Left ventricle myocardium inferior (tissue), 1 donor: Measurements from ENCODE around the gene LTBP1. TPM values are rescaled to one million over a fixed set of nuclear protein-coding genes. Genes with fewer than 3 reads are reported as not detected.

Source experiments
- DNase-seq: peaks from one replicate; pipeline ENCODE4 v3.0.0-alpha.2; 2020
- H3K27ac ChIP-seq: fragments of 200-600 bp; replicated peaks from 2 replicates; pipeline ENCODE4 v1.8.0; 2021
- H3K27me3 ChIP-seq: fragments of 200-600 bp; 2 replicates; pipeline ENCODE4 v1.8.0; 2021; ENCODE audit warnings: low read depth
- H3K36me3 ChIP-seq: fragments of 200-600 bp; 2 replicates; pipeline ENCODE4 v1.8.0; 2021
- H3K4me1 ChIP-seq: fragments of 200-600 bp; 2 replicates; pipeline ENCODE4 v1.8.0; 2021
- H3K4me3 ChIP-seq: fragments of 200-600 bp; 2 replicates; pipeline ENCODE4 v1.8.0; 2021; ENCODE audit warnings: mild to moderate bottlenecking, moderate library complexity
- H3K9me3 ChIP-seq: fragments of 200-600 bp; replicated peaks from 2 replicates; pipeline ENCODE4 v1.8.0; 2021
- CTCF ChIP-seq: fragments of 200-600 bp; IDR thresholded peaks from 2 replicates; pipeline ENCODE4 v1.8.0; 2021; ENCODE audit warnings: antibody characterized with exemption, mild to moderate bottlenecking, borderline replicate concordance
- intact Hi-C: fragments of 100-400 bp; cut with micrococcal nuclease; formaldehyde crosslinking; loops from one replicate; pipeline ENCODE4 v1.11.0; 2022
- total RNA-seq: library from RNA; stranded (reverse); fragmentation: NEBNext Ultra II Directional; extraction: Animal tissue kit (Norgen Biotek cat#: 25700); gene quantifications from one replicate; pipeline ENCODE4 v1.2.1, GENCODE V29; 2021
- donor health status: DM: no; HTN: yes; CAD: no; lungs with severe emphysema.

The LTBP1 gene
- total RNA-seq, 1 donor from 2014 or later, result 88.9 TPM

- H3K9me3 ChIP-seq, result no peaks in the 10 kb centered on the region
- H3K36me3 ChIP-seq, result no peaks in the 10 kb centered on the region
- DNase-seq, result no peak
- no peak overlapping the region for H3K27ac ChIP-seq
- H3K4me1 ChIP-seq, result peaks cover 9% of the 10 kb centered on the region
- TF ChIP-seq CTCF, result no peak
- H3K4me3 ChIP-seq, result no peak overlapping the region
- intact Hi-C loops, result no loop called here
- no peaks in the 10 kb centered on the region for H3K27me3 ChIP-seq
Measured at GRCh38 chr2:33425586-33426031, 478.9 kb downstream of the LTBP1 start.

DNA sequence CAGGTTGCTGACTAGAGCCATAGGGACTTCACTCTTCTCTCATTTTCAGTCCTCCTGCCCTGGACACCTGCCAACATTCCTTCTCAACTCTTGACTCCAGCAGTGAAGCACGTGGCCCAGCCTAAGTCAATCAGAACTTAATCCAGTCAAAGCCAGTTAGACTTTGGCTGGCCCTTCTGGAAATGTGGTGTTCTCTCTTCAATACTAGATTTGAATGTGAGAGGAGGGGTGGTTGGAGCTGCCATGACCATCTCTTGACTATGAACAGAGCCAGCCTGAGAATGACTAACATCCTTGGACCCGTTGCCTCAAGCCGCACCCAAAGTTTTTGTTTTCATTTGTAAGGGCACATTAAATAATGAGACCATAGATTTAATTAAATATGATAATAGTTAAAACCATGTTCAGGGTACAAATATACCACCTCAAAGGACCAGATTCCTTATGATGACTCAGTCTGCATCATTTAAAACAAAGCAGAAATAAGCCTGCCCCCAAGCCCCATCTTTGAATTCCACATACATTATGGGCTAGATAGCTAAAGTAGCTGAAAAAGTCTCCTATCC, 480.0 kb downstream of the LTBP1 start:
- no peaks in the 10 kb centered on the region for H3K27me3 ChIP-seq
- H3K27ac ChIP-seq, result no peak overlapping the region
- peaks cover 9% of the 10 kb centered on the region for H3K4me1 ChIP-seq
- no peak for TF ChIP-seq CTCF
- intact Hi-C loops, result no loop called here
- no peaks in the 10 kb centered on the region for H3K9me3 ChIP-seq
- no peaks in the 10 kb centered on the region for H3K36me3 ChIP-seq
- peak; percentile 45 for DNase-seq
- H3K4me3 ChIP-seq, result no peak overlapping the region

DNA sequence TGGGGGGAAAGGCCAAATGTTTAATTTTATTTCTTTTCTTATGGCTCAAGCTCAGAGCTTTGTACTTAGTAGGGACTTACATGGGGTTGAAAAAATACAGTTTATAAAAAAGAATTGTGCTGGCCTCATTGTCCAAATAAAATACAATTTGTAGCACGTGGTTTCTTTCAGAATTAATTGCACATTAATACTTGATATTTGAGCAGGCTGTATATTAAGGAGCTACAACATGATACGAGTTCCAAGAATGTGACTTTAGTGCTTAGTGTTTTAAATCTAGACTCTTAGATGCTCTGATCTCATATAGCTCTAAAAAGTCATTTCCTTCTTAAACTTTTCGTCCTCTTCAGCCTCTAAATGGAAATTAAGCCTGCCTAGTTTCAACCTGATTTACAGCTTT, 483.3 kb downstream of the LTBP1 start:
- DNase-seq, result no peak
- Histone ChIP-seq H3K4me1 (peaks cover 30% of the 10 kb centered on the region), H3K9me3 (no peaks in the 10 kb centered on the region), H3K27ac (no peak overlapping the region), H3K27me3 (no peaks in the 10 kb centered on the region), H3K36me3 (no peaks in the 10 kb centered on the region), H3K4me3 (no peak overlapping the region)
- intact Hi-C loops, result no loop called here
- TF ChIP-seq CTCF, result no peak

DNA sequence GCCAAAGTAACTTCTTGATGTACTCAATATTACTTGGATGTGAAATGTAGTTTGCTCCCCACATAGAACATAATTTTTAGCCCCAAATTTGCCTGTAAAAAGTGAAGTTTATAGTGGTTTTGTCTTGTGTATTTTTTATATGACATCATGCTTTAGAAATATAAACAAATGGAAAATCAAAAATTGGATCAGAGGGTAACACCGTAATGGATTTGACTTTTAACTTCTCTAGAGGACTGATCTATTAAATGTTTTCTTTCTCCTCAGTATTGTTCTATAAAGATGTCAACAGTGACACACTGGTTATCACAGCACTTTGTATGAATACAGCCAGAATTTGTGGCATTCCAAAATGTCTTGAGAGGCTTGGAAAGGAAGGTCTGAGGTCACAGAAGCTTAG, 484.1 kb downstream of the LTBP1 start:
- H3K36me3 ChIP-seq, result no peaks in the 10 kb centered on the region
- no peak overlapping the region for H3K4me3 ChIP-seq
- intact Hi-C loops, result no loop called here
- no peak for TF ChIP-seq CTCF
- DNase-seq, result no peak
- H3K27me3 ChIP-seq, result no peaks in the 10 kb centered on the region
- no peak overlapping the region for H3K27ac ChIP-seq
- H3K9me3 ChIP-seq, result no peaks in the 10 kb centered on the region
- peaks cover 33% of the 10 kb centered on the region for H3K4me1 ChIP-seq

DNA sequence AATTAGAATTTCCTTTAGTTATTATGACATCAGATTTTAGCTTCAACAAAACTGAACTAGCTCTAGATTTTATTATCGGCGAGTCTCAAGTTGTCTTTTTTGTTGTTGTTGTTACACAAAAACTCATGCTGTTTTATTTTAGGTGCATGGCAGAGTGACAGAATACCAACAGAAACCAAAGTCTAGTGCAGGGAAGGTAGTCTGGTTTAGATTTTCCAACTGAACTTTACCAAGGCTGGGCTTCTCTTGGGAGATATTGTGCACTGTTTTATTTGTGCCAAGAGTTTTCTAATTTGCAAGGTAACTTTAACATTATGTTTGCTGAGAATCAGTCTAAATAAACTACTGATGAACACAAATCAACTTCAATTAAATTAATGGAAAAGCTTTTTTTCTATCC, 486.1 kb downstream of the LTBP1 start:
- intact Hi-C loops, result no loop called here
- H3K27me3 ChIP-seq, result no peaks in the 10 kb centered on the region
- no peak overlapping the region for H3K4me3 ChIP-seq
- peaks cover 38% of the 10 kb centered on the region for H3K4me1 ChIP-seq
- no peak for TF ChIP-seq CTCF
- no peaks in the 10 kb centered on the region for H3K9me3 ChIP-seq
- H3K36me3 ChIP-seq, result no peaks in the 10 kb centered on the region
- peak overlapping the region; percentile 77 for H3K27ac ChIP-seq
- no peak for DNase-seq
